GM10248 (cell line): ENCODE results near the gene CAST.
"Not testable (repeated sequence)": the region's sequence is repeated elsewhere in the genome, so short reads cannot be mapped to it uniquely, and the experiment has no call there.

Source experiments
- CTCF ChIA-PET: fragments of 300-600 bp; sonication (Branson Sonifier 250); formaldehyde crosslinking; extraction: SDS; loops from one replicate; lab custom pipeline; 2021; ENCODE audit warnings: antibody characterized with exemption; lab: Yijun Ruan, JAX
- POLR2A ChIA-PET: fragments of 350-650 bp; sonication (Branson Sonifier 250); formaldehyde crosslinking; extraction: SDS; loops from one replicate; lab custom pipeline; 2020; ENCODE audit warnings: antibody characterized with exemption; lab: Yijun Ruan, JAX
- DNase-seq: peaks from one replicate; pipeline ENCODE4 v3.0.0; 2012; ENCODE audit errors: extremely low spot score
- TF ChIP-seq, protein P1 (sequence below): IDR thresholded peaks from 2 replicates; pipeline ENCODE4 v1.5.1; 2012; ENCODE audit warnings: mild to moderate bottlenecking, low read depth; ENCODE audit errors: extremely low read depth, missing control alignments, control extremely low read depth

CAST gene, protein sequence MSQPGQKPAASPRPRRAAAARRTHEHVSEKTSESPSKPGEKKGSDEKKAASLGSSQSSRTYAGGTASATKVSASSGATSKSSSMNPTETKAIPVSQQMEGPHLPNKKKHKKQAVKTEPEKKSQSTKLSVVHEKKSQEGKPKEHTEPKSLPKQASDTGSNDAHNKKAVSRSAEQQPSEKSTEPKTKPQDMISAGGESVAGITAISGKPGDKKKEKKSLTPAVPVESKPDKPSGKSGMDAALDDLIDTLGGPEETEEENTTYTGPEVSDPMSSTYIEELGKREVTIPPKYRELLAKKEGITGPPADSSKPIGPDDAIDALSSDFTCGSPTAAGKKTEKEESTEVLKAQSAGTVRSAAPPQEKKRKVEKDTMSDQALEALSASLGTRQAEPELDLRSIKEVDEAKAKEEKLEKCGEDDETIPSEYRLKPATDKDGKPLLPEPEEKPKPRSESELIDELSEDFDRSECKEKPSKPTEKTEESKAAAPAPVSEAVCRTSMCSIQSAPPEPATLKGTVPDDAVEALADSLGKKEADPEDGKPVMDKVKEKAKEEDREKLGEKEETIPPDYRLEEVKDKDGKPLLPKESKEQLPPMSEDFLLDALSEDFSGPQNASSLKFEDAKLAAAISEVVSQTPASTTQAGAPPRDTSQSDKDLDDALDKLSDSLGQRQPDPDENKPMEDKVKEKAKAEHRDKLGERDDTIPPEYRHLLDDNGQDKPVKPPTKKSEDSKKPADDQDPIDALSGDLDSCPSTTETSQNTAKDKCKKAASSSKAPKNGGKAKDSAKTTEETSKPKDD

DNA sequence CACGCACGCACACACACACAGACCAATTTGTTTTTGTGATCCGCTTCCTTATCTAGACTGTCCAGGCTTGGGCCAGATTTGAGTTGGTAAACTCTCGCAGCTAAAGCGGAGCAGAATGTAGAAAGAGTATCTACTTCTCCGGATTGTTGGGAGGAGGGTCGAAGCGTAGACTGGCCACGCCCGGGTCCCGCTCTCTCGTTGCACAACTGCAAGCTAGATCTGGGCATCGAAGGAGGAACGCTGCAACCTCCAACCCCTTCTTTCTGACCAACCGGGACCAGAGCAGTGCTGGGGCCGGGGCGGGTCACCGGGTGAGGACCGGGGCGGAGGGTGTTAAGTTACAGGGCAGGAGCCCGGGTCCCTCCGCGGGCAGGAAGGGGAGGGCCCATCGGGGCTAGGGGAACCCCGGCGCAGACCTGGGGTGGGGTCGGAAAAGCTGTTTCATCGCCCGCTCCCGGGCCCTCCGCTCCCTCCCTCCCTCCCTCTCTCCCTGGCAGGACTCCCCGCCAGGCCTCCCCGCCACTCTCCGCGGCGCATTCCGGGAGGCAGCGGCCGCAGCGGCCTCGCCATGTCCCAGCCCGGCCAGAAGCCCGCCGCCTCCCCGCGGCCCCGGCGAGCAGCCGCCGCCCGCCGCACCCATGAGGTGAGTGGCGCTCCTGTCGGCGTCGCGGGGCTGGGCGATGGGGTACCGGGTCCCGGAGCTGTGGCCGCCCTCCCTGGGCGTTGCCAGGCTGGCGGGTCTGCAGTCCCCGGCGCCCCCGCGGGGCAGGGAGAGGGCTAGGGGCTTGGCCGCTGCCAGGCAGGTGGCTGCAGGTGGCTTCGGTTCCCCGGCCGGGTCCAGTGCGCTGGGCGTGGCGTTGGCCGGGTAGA, at the start of gene CAST:
Gene CAST, plus strand, starts transcription at position 522 of the 870 bp plus-strand sequence. Its CDS starts 47 bp downstream, at position 569.
- DNase-seq, result peak; percentile 90
- ChIA-PET CTCF (interaction anchor here (0.7 to 4.5 kb wide), 6 partner anchors 9 to 48 kb away, joined by 3 to 17 read pairs (median 4); no protein-coding TSS in a partner anchor), POLR2A (no interaction called here)
- TF ChIP-seq, protein P1, sequence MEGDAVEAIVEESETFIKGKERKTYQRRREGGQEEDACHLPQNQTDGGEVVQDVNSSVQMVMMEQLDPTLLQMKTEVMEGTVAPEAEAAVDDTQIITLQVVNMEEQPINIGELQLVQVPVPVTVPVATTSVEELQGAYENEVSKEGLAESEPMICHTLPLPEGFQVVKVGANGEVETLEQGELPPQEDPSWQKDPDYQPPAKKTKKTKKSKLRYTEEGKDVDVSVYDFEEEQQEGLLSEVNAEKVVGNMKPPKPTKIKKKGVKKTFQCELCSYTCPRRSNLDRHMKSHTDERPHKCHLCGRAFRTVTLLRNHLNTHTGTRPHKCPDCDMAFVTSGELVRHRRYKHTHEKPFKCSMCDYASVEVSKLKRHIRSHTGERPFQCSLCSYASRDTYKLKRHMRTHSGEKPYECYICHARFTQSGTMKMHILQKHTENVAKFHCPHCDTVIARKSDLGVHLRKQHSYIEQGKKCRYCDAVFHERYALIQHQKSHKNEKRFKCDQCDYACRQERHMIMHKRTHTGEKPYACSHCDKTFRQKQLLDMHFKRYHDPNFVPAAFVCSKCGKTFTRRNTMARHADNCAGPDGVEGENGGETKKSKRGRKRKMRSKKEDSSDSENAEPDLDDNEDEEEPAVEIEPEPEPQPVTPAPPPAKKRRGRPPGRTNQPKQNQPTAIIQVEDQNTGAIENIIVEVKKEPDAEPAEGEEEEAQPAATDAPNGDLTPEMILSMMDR, result no peak

DNA sequence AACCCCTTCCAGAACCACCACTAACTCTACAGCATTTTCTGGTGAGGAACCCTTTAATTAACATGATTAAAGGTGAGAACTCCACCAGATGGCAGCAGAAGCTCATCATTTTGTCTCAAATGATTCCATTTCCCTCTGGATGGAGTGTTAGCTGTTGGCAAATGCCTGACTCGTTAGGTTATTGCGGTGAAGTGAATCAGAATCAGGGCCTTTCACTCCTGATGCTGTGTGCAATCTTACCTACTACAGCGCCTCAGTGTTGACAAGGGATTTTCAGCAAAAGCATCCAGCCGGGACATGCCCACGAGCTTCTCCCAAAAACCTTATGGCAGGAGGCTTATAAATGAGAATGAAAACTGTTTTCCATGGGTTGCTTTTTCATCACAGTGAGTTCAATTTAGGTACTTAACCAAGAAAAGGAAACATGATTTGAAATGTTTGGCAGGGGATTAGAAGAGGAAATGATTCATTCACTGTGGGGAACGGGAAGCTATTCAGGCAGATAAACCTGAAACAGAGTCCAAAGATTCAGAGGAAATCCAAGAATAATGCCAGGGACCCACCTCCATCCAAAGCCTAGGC, 48.0 kb upstream of the CAST start:
- ChIA-PET POLR2A (no interaction called here), CTCF (interaction anchor here (0.8 to 6.7 kb wide), 31 partner anchors 11 to 755 kb away, joined by 3 to 64 read pairs (median 5); partner anchors contain the start of genes CAST and LIX1)
- TF ChIP-seq, protein P1, result peak; percentile 57
- peak; percentile 51 for DNase-seq

DNA sequence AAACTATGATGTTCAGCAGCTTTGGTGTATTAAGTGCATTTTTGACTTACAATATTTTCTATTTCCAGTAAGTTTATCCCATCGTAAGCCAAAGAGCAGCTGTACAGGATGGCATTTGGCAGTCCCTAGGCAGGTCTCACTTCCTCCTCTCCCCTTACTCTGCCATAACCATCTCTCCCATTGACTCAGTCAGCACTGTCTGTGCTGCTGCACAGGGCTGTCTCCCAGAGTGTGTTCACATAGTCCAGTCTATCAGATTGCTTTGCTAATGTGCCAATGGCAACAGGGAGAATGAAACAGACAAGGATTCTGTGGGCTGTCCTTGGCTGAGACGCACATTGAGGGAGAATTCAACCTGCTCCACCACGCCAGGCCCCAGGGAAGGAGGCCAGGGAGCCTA, 47.0 kb upstream of the CAST start:
- ChIA-PET POLR2A (no interaction called here), CTCF (interaction anchor here (0.9 to 6.7 kb wide), 13 partner anchors 10 to 547 kb away, joined by 3 to 64 read pairs (median 7); partner anchors contain the start of gene LIX1)
- TF ChIP-seq, protein P1, result no peak
- DNase-seq, result no peak

DNA sequence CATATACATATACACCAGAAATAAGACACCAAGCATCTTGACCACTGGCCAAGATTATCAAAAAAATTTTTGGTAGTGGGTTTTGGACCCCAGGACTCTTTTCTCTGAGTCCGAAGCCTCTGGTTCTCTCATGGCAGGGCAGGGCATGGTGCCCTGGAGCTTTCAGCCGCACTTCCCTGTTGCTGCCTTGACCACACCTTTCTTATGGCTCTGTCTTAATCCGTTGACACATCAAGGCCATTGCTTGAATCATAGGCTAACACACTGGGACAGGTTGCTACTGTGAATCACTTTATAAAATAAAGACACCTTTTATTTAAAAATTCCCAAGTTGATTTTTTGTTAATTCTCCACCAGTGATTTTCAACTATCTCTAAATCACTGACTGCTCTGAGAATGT, 45.4 kb upstream of the CAST start:
- POLR2A ChIA-PET, result no interaction called here
- no peak for DNase-seq
- TF ChIP-seq, protein P1, result no peak
- CTCF ChIA-PET, result interaction anchor here (0.7 to 6.7 kb wide), 5 partner anchors 9 to 940 kb away, joined by 3 to 64 read pairs (median 4); partner anchors contain the start of gene LIX1

DNA sequence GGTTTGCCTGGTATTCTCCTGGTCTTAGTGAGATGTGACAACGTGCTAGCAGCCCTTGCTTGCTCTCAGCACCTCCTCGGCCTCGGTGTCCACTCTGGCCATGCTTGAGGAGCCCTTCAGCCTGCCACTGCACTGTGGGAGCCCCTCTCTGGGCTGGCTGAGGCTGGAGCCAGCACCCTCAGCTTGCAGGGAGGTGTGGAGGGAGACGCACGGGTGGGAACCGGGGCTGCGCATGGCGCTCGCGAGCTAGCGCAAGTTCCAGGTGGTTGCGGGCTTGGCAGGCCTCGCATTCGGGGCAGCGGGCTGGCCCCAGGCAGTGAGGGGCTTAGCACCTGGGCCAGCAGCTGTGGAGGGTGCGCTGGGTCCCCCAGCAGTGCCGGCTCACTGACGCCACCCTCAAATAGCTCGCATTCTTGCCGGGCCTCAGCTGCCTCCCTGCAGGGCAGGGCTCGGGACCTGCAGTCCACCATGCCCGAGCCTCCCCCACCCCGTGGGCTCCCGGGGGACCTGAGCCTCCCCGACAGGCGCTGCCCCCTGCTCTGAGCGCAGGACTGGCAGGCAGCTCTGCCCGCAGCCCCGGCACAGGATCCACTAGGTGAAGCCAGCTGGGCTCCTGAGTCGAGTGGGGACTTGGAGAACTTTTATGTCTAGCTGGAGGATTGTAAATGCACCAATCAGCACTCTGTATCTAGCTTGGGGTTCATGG, 43.7 kb upstream of the CAST start:
- POLR2A ChIA-PET, result interaction anchor here (0.7 kb wide), 1 partner anchor 151 kb away, joined by 10 read pairs; no protein-coding TSS in a partner anchor
- CTCF ChIA-PET, result interaction anchor here (1.0 to 5.5 kb wide), 5 partner anchors 12 to 544 kb away, joined by 3 to 56 read pairs (median 5); no protein-coding TSS in a partner anchor

DNA sequence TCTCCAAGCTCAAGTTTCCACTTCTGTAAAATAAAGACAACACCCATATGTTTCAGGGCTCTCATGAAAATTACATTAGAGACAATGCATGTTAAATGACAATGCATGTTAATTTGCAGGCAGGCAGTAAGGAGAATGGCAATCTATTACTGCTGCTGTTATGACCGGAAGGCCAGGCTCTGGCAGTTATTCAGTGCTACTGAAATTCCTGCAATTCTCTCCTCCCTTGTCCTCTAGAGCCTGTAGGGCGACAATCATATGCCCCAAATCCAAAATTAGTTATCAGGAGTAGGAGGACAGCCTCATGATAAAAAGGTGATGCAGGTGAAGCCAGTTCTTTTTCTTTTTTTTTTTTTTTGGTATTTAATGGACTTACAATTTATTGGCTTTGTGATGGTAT, 42.2 kb upstream of the CAST start:
- DNase-seq, result no peak
- ChIA-PET POLR2A (no interaction called here), CTCF (interaction anchor here (3.2 kb wide), 1 partner anchor 17 kb away, joined by 14 read pairs; no protein-coding TSS in a partner anchor)
- TF ChIP-seq, protein P1, result no peak

More for the DNA sequence above, 43.7 kb upstream of the CAST start:
- not testable (repeated sequence) for DNase-seq
